H4 (cell line): Measurements from ENCODE around the gene VEPH1. TPM values are rescaled to one million over a fixed set of nuclear protein-coding genes. Genes with fewer than 3 reads are reported as not detected.

Experiments
- DNase-seq: peaks from one replicate; pipeline ENCODE4 v3.0.0-alpha.2; 2015; ENCODE audit warnings: low spot score
- total RNA-seq: library from RNA; depleted of rRNA; stranded (reverse); fragments of >200 nt; shearing (Covaris generic); gene quantifications from 2 replicates; pipeline ENCODE4 v1.2.3, GENCODE V29; 2014

The VEPH1 gene
- total RNA-seq, 1 experiment from 2014 or later, result 0.75 TPM

- no peak for DNase-seq
Observed at GRCh38 chr3:157429708-157430107, 73.5 kb downstream of the VEPH1 start.

GRCh38 chr3:157428853-157429252 is 74.4 kb downstream of the VEPH1 start:
- no peak for DNase-seq

- DNase-seq, result no peak
Observed at GRCh38 chr3:157427901-157428300, 75.3 kb downstream of the VEPH1 start.

GRCh38 chr3:157423337-157423736 is 79.9 kb downstream of the VEPH1 start:
- DNase-seq, result no peak

GRCh38 chr3:157420606-157421130 is 82.5 kb downstream of the VEPH1 start:
- no peak for DNase-seq

- DNase-seq, result no peak
Observed at GRCh38 chr3:157418104-157418503, 85.1 kb downstream of the VEPH1 start.

GRCh38 chr3:157417247-157417646 is 86.0 kb downstream of the VEPH1 start:
- no peak for DNase-seq

- DNase-seq, result no peak
Observed at GRCh38 chr3:157416347-157417087, 86.7 kb downstream of the VEPH1 start.

- no peak for DNase-seq
Observed at GRCh38 chr3:157414861-157415260, 88.4 kb downstream of the VEPH1 start.

GRCh38 chr3:157412323-157412855 is 90.8 kb downstream of the VEPH1 start:
- no peak for DNase-seq

GRCh38 chr3:157410945-157411344 is 92.3 kb downstream of the VEPH1 start:
- no peak for DNase-seq

GRCh38 chr3:157409516-157409915 is 93.7 kb downstream of the VEPH1 start:
- no peak for DNase-seq

GRCh38 chr3:157408499-157409149 is 94.6 kb downstream of the VEPH1 start:
- no peak for DNase-seq

GRCh38 chr3:157407769-157408168 is 95.4 kb downstream of the VEPH1 start:
- DNase-seq, result no peak

GRCh38 chr3:157406394-157406793 is 96.8 kb downstream of the VEPH1 start:
- DNase-seq, result no peak

- no peak for DNase-seq
Observed at GRCh38 chr3:157405457-157405856, 97.8 kb downstream of the VEPH1 start.

- no peak for DNase-seq
Observed at GRCh38 chr3:157404381-157404780, 98.8 kb downstream of the VEPH1 start.

- DNase-seq, result no peak
Observed at GRCh38 chr3:157398598-157398997, 104.6 kb downstream of the VEPH1 start.

GRCh38 chr3:157394411-157394810 is 108.8 kb downstream of the VEPH1 start:
- no peak for DNase-seq

- no peak for DNase-seq
Observed at GRCh38 chr3:157393113-157393512, 110.1 kb downstream of the VEPH1 start.

GRCh38 chr3:157392104-157392503 is 111.1 kb downstream of the VEPH1 start:
- no peak for DNase-seq

GRCh38 chr3:157390713-157391515 is 112.3 kb downstream of the VEPH1 start:
- no peak for DNase-seq
